SK-N-SH treated with all-trans-retinoic acid at 6 μM for 48 hours (cell line): ENCODE results near the gene NXNL1.

Experiments used
- CREB5 ChIP-seq: fragments of 250-450 bp; sonication (Bioruptor Pico); IDR thresholded peaks from 2 replicates; pipeline ENCODE4 v1.5.1; 2020; ENCODE audit warnings: low read depth, mild to moderate bottlenecking, moderate library complexity
- CSDC2 ChIP-seq: fragments of 250-450 bp; sonication (Bioruptor Pico); IDR thresholded peaks from 2 replicates; pipeline ENCODE4 v1.5.0; 2020; ENCODE audit warnings: mild to moderate bottlenecking, moderate library complexity
- PATZ1 ChIP-seq: fragments of 250-450 bp; sonication (Bioruptor Pico); IDR thresholded peaks from 2 replicates; pipeline ENCODE4 v1.8.0; 2020; ENCODE audit warnings: mild to moderate bottlenecking, moderate library complexity, borderline replicate concordance
- PPARA ChIP-seq: fragments of 250-450 bp; sonication (Bioruptor Pico); IDR thresholded peaks from 2 replicates; pipeline ENCODE4 v1.5.0; 2020; ENCODE audit warnings: mild to moderate bottlenecking, borderline replicate concordance
- ZC3H10 ChIP-seq: fragments of 250-450 bp; sonication (Bioruptor Pico); IDR thresholded peaks from 2 replicates; pipeline ENCODE4 v1.5.1; 2021; ENCODE audit warnings: mild to moderate bottlenecking, moderate library complexity
- ZFP30 ChIP-seq: fragments of 450-650 bp; formaldehyde crosslinking; IDR thresholded peaks from 2 replicates; pipeline ENCODE4 v1.5.0; 2022; ENCODE audit warnings: mild to moderate bottlenecking, moderate library complexity

- TF ChIP-seq PATZ1 (CRISPR knock-in tag) (no peak), ZFP30 (CRISPR knock-in tag) (no peak), ZC3H10 (CRISPR knock-in tag) (no peak), CREB5 (CRISPR knock-in tag) (no peak), CSDC2 (CRISPR knock-in tag) (no peak), PPARA (CRISPR knock-in tag) (no peak)
Observed at GRCh38 chr19:17445526-17446165, 15.1 kb downstream of the NXNL1 start.
